Sigmoid colon (tissue), 7 donors: Measurements from ENCODE around the gene PRKCA. TPM values are rescaled to one million over a fixed set of nuclear protein-coding genes. Genes with fewer than 3 reads are reported as not detected.

Experiments used
- DNase-seq: peaks from one replicate; pipeline ENCODE4 v3.0.0-alpha.2; 2019
- H3K27ac ChIP-seq, 4 donors: fragments of 200-600 bp; sonication (generic); one replicate each; pipeline ENCODE4 v1.5.1; 2016 to 2019; ENCODE audit warnings: mild to moderate bottlenecking in 1 of 4
- H3K27me3 ChIP-seq, 3 donors: fragments of 200-600 bp; sonication (generic); one replicate each; pipeline ENCODE4 v1.5.1; 2019; ENCODE audit warnings: mild to moderate bottlenecking in 1 of 3
- H3K36me3 ChIP-seq, 4 donors: fragments of 200-600 bp; sonication (generic); one replicate each; pipeline ENCODE4 v1.5.1; 2016 to 2019
- H3K4me1 ChIP-seq, 4 donors: fragments of 200-600 bp; sonication (generic); one replicate each; pipeline ENCODE4 v1.5.1; 2017 to 2019
- H3K4me3 ChIP-seq, 4 donors: fragments of 200-600 bp; sonication (generic); one replicate each; pipeline ENCODE4 v1.5.1; 2017 to 2019; ENCODE audit warnings: mild to moderate bottlenecking in 2 of 4, moderate library complexity in 1 of 4
- H3K9me3 ChIP-seq, 4 donors: fragments of 200-600 bp in 3 of 4; sonication (generic) in 3 of 4; one replicate each; pipeline versions ENCODE4 v1.5.1 to v1.6.1; 2013 to 2019
- EP300 ChIP-seq, 4 donors: sonication (generic); formaldehyde crosslinking; IDR thresholded peaks; one replicate each; pipeline ENCODE4 v1.6.1; 2017; ENCODE audit warnings: antibody characterized with exemption in 4 of 4
- POLR2A ChIP-seq, 2 donors: fragments of 450-650 bp; IDR thresholded peaks; one replicate each; pipeline ENCODE4 v1.6.1; 2016; ENCODE audit warnings: antibody characterized with exemption in 2 of 2, mild to moderate bottlenecking in 2 of 2, moderate library complexity in 2 of 2
- POLR2AphosphoS5 ChIP-seq, 4 donors: sonication (generic); formaldehyde crosslinking; IDR thresholded peaks; one replicate each; pipeline ENCODE4 v1.6.1; 2017; ENCODE audit warnings: antibody characterized with exemption in 4 of 4
- WGBS, 2 donors: extraction: QIAGEN DNeasy Blood & Tissue Kit; methylation state at CpG; one replicate each; pipeline ENCODE4 v1.1.7; 2013; 5-methylcytosine and 5-hydroxymethylcytosine counted together
- intact Hi-C: fragments of 100-400 bp; cut with DNase I; formaldehyde crosslinking; loops from one replicate; pipeline ENCODE4 v1.15.1; 2023
- polyA plus RNA-seq, 3 donors: library from polyadenylated mRNA; stranded (reverse); fragments of 200-250 nt; gene quantifications; one replicate each; pipeline ENCODE4 v1.2.3, GENCODE V29; 2013
- total RNA-seq, 4 donors: library from RNA; depleted of rRNA; stranded (reverse); fragments of >200 nt; gene quantifications; one replicate each; pipeline ENCODE4 v1.1.0, GENCODE V29; 2016
- TF ChIP-seq, protein P1 (sequence below), 4 experiments: fragments of 450-650 bp in 3 of 4; fragments of 200-600 bp in 1 of 4; IDR thresholded peaks; one replicate each; pipeline ENCODE4 v1.5.1; 2016 to 2019; ENCODE audit warnings: antibody characterized with exemption in 4 of 4, mild to moderate bottlenecking in 3 of 4, moderate library complexity in 2 of 4
- donor health status: healthy with polysubstance abuse.
- donor health status: Bipolar disorder and iron deficiency.
- donor health status: healthy.

PRKCA gene
- total and polyA plus RNA-seq, 7 donors: 6.6 to 58.4 (median 42.6) TPM

DNA sequence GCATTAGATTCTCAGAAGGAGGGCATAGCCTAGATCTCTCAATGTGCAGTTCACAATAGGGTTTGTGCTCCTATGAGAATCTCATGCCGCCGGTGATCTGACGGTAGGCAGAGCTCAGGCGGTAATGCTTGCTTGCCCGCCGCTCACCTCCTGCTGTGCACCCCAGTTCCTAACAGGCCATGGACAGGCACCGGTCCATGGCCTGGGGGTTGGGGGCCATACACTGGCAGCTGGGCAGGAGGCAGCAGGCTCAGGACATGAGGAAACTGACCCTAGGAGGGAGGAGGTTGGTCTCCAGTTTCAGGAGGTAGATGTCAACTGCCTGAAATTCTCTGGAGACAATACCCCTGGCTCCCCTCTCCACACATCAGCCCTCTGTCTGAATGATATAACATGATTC is 287.5 kb downstream of the PRKCA start:
- Histone ChIP-seq H3K36me3 (no peaks in the 10 kb centered on the region), H3K9me3 (no peaks in the 10 kb centered on the region), H3K4me1 (no peaks in the 10 kb centered on the region), H3K27me3 (no peaks in the 10 kb centered on the region), H3K27ac (no peak overlapping the region), H3K4me3 (no peak overlapping the region)
- intact Hi-C loops: no loop called here
- TF ChIP-seq POLR2AphosphoS5 (IDR thresholded peaks at IDR 0.05) (no peak), POLR2A (IDR thresholded peaks at IDR 0.05) (no peak)
- TF ChIP-seq, protein P1, sequence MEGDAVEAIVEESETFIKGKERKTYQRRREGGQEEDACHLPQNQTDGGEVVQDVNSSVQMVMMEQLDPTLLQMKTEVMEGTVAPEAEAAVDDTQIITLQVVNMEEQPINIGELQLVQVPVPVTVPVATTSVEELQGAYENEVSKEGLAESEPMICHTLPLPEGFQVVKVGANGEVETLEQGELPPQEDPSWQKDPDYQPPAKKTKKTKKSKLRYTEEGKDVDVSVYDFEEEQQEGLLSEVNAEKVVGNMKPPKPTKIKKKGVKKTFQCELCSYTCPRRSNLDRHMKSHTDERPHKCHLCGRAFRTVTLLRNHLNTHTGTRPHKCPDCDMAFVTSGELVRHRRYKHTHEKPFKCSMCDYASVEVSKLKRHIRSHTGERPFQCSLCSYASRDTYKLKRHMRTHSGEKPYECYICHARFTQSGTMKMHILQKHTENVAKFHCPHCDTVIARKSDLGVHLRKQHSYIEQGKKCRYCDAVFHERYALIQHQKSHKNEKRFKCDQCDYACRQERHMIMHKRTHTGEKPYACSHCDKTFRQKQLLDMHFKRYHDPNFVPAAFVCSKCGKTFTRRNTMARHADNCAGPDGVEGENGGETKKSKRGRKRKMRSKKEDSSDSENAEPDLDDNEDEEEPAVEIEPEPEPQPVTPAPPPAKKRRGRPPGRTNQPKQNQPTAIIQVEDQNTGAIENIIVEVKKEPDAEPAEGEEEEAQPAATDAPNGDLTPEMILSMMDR (IDR thresholded peaks at IDR 0.05): no peak
- 97 to 99% methylated on average over 7 of the region's 7 CpGs for WGBS, 2 donors
- DNase-seq: no peak

- H3K36me3 ChIP-seq: no peaks in the 10 kb centered on the region
- H3K27me3 ChIP-seq: no peaks in the 10 kb centered on the region
- no peak overlapping the region for H3K27ac ChIP-seq
- H3K4me3 ChIP-seq: no peak overlapping the region
- no peaks in the 10 kb centered on the region for H3K9me3 ChIP-seq
- no peak for DNase-seq
- no peak for TF ChIP-seq POLR2AphosphoS5 (IDR thresholded peaks at IDR 0.05)
- TF ChIP-seq, protein P1 (IDR thresholded peaks at IDR 0.05): no peak
- TF ChIP-seq EP300 (IDR thresholded peaks at IDR 0.05): no peak
- no peak for TF ChIP-seq POLR2A (IDR thresholded peaks at IDR 0.05)
- 95 to 98% methylated on average over 2 of the region's 2 CpGs for WGBS, 2 donors
- intact Hi-C loops: no loop called here
- no peaks in the 10 kb centered on the region for H3K4me1 ChIP-seq
Measured at GRCh38 chr17:66593116-66593515, 290.7 kb downstream of the PRKCA start.

DNA sequence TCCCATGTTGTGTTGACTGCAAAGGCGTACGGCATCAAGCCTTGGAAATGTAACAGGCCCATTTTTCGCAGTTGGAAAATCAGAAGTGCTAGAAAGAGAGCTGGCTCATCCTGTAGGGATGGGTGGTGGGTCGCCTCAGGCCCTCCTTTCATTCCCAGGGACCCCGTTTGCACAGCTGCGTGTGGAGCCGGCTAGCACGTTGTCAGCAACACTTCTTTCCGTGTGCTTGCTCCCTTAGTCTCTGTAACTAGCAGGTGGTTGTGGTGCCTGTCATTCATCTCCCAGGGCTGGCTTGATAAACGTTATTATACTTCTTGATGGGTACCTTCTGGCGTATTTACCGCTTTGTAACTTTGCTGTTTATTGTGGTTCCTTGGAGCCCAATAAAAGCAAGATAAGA is 293.5 kb downstream of the PRKCA start:
- 76 to 88% methylated on average over 12 of the region's 12 CpGs for WGBS, 2 donors
- H3K4me3 ChIP-seq: no peak overlapping the region
- no peaks in the 10 kb centered on the region for H3K9me3 ChIP-seq
- H3K27ac ChIP-seq: no peak overlapping the region
- intact Hi-C loops: no loop called here
- DNase-seq: no peak
- TF ChIP-seq EP300 (IDR thresholded peaks at IDR 0.05): no peak
- TF ChIP-seq POLR2A (IDR thresholded peaks at IDR 0.05): no peak
- TF ChIP-seq, protein P1 (IDR thresholded peaks at IDR 0.05): no peak
- no peak for TF ChIP-seq POLR2AphosphoS5 (IDR thresholded peaks at IDR 0.05)
- H3K4me1 ChIP-seq: no peaks in the 10 kb centered on the region
- no peaks in the 10 kb centered on the region for H3K27me3 ChIP-seq
- no peaks in the 10 kb centered on the region for H3K36me3 ChIP-seq

DNA sequence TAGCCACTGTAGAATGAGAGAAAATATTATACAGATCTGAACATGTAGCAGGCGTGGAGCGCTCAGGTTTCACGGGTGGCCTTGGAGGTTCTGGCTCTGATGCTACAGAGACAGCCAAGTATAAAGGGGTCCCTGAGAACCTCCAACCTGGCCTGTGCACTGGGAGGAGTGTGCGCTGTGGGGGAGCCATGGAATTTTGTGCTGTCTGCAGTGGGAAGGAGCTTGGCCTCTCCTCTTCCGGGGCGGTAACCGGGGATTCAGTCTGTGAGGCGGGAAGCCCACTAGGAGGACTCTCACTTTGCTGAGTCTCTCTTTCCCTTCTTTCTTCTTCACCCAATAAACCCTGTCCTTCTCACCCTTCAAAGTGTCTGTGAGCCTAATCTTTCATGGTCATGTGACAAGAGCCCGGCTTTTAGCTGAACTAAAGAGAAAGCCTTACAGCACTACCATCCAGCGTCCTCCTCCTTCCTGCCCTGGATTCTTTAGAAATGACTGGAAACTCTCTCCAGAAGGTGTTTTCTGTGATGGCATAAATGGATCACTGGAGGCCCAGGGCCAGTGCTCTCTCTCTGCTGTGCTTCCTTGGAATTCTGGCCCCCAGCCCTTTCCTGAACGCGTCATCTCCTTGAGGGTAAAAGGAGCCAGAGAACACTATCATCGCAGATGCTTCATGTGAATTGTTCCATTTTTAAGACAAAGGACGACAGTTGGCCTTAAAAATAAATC is 300.4 kb downstream of the PRKCA start:
- H3K4me3 ChIP-seq: no peak overlapping the region
- H3K27me3 ChIP-seq: no peaks in the 10 kb centered on the region
- TF ChIP-seq, protein P1 (IDR thresholded peaks at IDR 0.05): no peak
- peak in 1 of 4 donors; percentile 24 for TF ChIP-seq POLR2AphosphoS5 (IDR thresholded peaks at IDR 0.05)
- TF ChIP-seq EP300 (IDR thresholded peaks at IDR 0.05): no peak
- peak; percentile 71 for DNase-seq
- H3K4me1 ChIP-seq: peaks cover 0 to 33% (median 24%) of the 10 kb centered on the region in 4 donors
- 94 to 96% methylated on average over 14 of the region's 14 CpGs for WGBS, 2 donors
- peak overlapping the region in 3 of 4 donors; percentile 49 to 64 (median 52) for H3K27ac ChIP-seq
- H3K9me3 ChIP-seq: no peaks in the 10 kb centered on the region
- intact Hi-C loops: no loop called here
- H3K36me3 ChIP-seq: no peaks in the 10 kb centered on the region

GRCh38 chr17:66604376-66604775 is 302.0 kb downstream of the PRKCA start:
- peak overlapping the region in 2 of 4 donors; percentile 12 to 64 for H3K27ac ChIP-seq
- peaks cover 0 to 33% (median 24%) of the 10 kb centered on the region in 4 donors for H3K4me1 ChIP-seq
- H3K9me3 ChIP-seq: no peaks in the 10 kb centered on the region
- intact Hi-C loops: no loop called here
- no peak for DNase-seq
- H3K4me3 ChIP-seq: no peak overlapping the region
- TF ChIP-seq POLR2AphosphoS5 (IDR thresholded peaks at IDR 0.05) (no peak), POLR2A (IDR thresholded peaks at IDR 0.05) (no peak), EP300 (IDR thresholded peaks at IDR 0.05) (no peak)
- TF ChIP-seq, protein P1 (IDR thresholded peaks at IDR 0.05): no peak
- H3K36me3 ChIP-seq: no peaks in the 10 kb centered on the region
- no peaks in the 10 kb centered on the region for H3K27me3 ChIP-seq
